Brain microvascular endothelial cell (primary cell): ENCODE results near the gene SLC36A4.

Experiments used
- DNase-seq: peaks from one replicate; pipeline ENCODE4 v3.0.0-alpha.2; 2020
- H3K27ac ChIP-seq: fragments of 250-450 bp; sonication (Bioruptor Pico); 2 replicates; pipeline ENCODE4 v1.5.1; 2020; ENCODE audit warnings: mild to moderate bottlenecking, moderate library complexity
- H3K27me3 ChIP-seq: fragments of 250-450 bp; sonication (Bioruptor Pico); replicated peaks from 2 replicates; pipeline ENCODE4 v1.5.1; 2020; ENCODE audit warnings: mild to moderate bottlenecking
- H3K36me3 ChIP-seq: fragments of 250-450 bp; sonication (Bioruptor Pico); replicated peaks from 2 replicates; pipeline ENCODE4 v1.5.1; 2020; ENCODE audit warnings: mild to moderate bottlenecking
- H3K4me3 ChIP-seq: 2 replicates; pipeline ENCODE4 v1.5.1; 2011; ENCODE audit warnings: low read depth, mild to moderate bottlenecking, control low read depth, low read length, moderate library complexity
- CTCF ChIP-seq: IDR thresholded peaks from 2 replicates; pipeline ENCODE4 v1.5.1; 2011; ENCODE audit warnings: low read depth, mild to moderate bottlenecking, moderate library complexity, low read length, control low read depth, inconsistent platforms; ENCODE audit errors: missing control alignments
- in situ Hi-C: cut with HindIII; loops from 2 replicates; pipeline ENCODE4 v1.10.0; 2017; ENCODE audit warnings: low sequenced_read_pairs, low pct_ligation_motif_present

Gene SLC36A4

DNA sequence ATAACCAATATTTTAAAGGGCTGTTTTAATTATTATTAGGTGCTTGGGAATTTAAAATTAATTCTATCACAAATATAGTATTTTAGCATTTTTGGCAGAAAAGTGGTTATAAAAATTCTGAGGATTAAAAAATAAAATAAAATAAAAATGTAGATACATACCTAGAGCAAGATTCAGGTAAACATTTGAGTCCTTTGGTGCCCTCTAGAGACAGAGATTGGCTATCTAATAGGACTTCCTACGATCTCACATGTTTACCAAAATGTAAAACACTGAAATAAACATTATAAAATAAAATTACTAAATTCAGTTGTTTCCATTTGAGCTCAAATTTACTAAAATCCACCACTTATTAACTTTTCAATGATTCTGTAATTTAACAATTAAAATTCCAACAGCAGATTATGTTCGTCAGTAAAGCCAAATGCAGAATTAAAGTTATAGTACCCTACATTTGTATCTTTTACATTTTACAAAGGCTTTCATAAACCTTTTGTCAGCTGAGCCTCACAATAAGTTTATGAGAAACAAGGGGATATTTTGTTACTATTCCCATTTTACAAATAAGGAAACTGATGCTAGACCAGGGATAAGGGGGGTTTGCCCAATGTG lies 27.7 kb downstream of the SLC36A4 start:
- H3K4me3 ChIP-seq: no peak overlapping the region
- no peaks in the 10 kb centered on the region for H3K36me3 ChIP-seq
- peak; percentile 12 for DNase-seq
- H3K27me3 ChIP-seq: no peaks in the 10 kb centered on the region
- peak; percentile 55 for TF ChIP-seq CTCF
- H3K27ac ChIP-seq: no peak overlapping the region
- in situ Hi-C loops: no loop called here

- H3K27me3 ChIP-seq: no peaks in the 10 kb centered on the region
- DNase-seq: no peak
- no peaks in the 10 kb centered on the region for H3K36me3 ChIP-seq
- no peak for TF ChIP-seq CTCF
- in situ Hi-C loops: no loop called here
- H3K27ac ChIP-seq: no peak overlapping the region
- H3K4me3 ChIP-seq: no peak overlapping the region
Observed at GRCh38 chr11:93169143-93169542, 28.6 kb downstream of the SLC36A4 start.

GRCh38 chr11:93166862-93167261 lies 30.9 kb downstream of the SLC36A4 start:
- TF ChIP-seq CTCF: no peak
- H3K36me3 ChIP-seq: no peaks in the 10 kb centered on the region
- no peaks in the 10 kb centered on the region for H3K27me3 ChIP-seq
- no peak overlapping the region for H3K4me3 ChIP-seq
- DNase-seq: no peak
- no peak overlapping the region for H3K27ac ChIP-seq
- in situ Hi-C loops: no loop called here

- in situ Hi-C loops: no loop called here
- H3K27me3 ChIP-seq: no peaks in the 10 kb centered on the region
- H3K36me3 ChIP-seq: no peaks in the 10 kb centered on the region
- no peak overlapping the region for H3K27ac ChIP-seq
- TF ChIP-seq CTCF: no peak
- H3K4me3 ChIP-seq: no peak overlapping the region
- no peak for DNase-seq
Observed at GRCh38 chr11:93166194-93166593, 31.6 kb downstream of the SLC36A4 start.

DNA sequence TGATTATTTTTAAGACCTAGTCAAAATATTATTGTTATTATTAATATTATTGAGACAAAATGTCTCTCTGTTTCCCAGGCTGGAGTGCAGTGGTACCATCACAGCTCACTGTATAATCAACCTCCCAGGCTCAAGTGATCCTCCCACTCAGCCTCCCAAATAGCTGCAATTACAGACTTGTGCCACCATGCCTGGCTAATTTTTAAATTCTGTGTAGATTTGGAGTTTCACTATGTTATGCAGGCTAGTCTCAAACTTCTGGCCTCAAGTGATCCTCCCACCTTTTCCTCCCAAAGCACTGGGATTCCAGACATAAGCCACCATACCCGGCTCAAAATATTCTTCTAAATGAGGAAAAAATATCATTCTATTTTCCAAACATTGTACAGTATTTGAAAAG lies 37.0 kb downstream of the SLC36A4 start:
- DNase-seq: no peak
- Histone ChIP-seq H3K27me3 (no peaks in the 10 kb centered on the region), H3K4me3 (no peak overlapping the region), H3K27ac (no peak overlapping the region), H3K36me3 (no peaks in the 10 kb centered on the region)
- TF ChIP-seq CTCF: no peak
- in situ Hi-C loops: no loop called here

- no peak overlapping the region for H3K4me3 ChIP-seq
- in situ Hi-C loops: no loop called here
- no peaks in the 10 kb centered on the region for H3K36me3 ChIP-seq
- H3K27ac ChIP-seq: no peak overlapping the region
- TF ChIP-seq CTCF: no peak
- DNase-seq: no peak
- no peaks in the 10 kb centered on the region for H3K27me3 ChIP-seq
Observed at GRCh38 chr11:93160156-93160555, 37.6 kb downstream of the SLC36A4 start.
